NAMALWA (cell line): Measurements from ENCODE around the gene CNNM3.

Source experiments
- DNase-seq: peaks from one replicate; pipeline ENCODE4 v3.0.0-alpha.2; 2015; ENCODE audit warnings: low spot score

Gene CNNM3

GRCh38 chr2:96877042-96877451 is 61.0 kb downstream of the CNNM3 start:
- DNase-seq = no peak

- no peak for DNase-seq
Observed at GRCh38 chr2:96877631-96878092, 61.6 kb downstream of the CNNM3 start.

- DNase-seq = no peak
Observed at GRCh38 chr2:96878171-96878570, 62.1 kb downstream of the CNNM3 start.

- DNase-seq = no peak
Observed at GRCh38 chr2:96878796-96879544, 62.9 kb downstream of the CNNM3 start.

GRCh38 chr2:96879545-96880040 is 63.5 kb downstream of the CNNM3 start:
- no peak for DNase-seq

GRCh38 chr2:96880891-96881273 is 64.8 kb downstream of the CNNM3 start:
- DNase-seq = no peak

GRCh38 chr2:96881349-96882195 is 65.5 kb downstream of the CNNM3 start:
- no peak for DNase-seq

- DNase-seq = no peak
Observed at GRCh38 chr2:96882230-96882629, 66.2 kb downstream of the CNNM3 start.

GRCh38 chr2:96882906-96883305 is 66.8 kb downstream of the CNNM3 start:
- DNase-seq = no peak

- no peak for DNase-seq
Observed at GRCh38 chr2:96883306-96883705, 67.2 kb downstream of the CNNM3 start.
